MV-4-11 (cell line): ENCODE measurements around the gene OVCA2.

Experiments used
- DNase-seq: peaks from one replicate; lab custom pipeline; 2025; lab: John Stamatoyannopoulos, UW

OVCA2 gene

GRCh38 chr17:2013994-2014317 is 27.9 kb upstream of the OVCA2 start:
- no peak for DNase-seq

DNA sequence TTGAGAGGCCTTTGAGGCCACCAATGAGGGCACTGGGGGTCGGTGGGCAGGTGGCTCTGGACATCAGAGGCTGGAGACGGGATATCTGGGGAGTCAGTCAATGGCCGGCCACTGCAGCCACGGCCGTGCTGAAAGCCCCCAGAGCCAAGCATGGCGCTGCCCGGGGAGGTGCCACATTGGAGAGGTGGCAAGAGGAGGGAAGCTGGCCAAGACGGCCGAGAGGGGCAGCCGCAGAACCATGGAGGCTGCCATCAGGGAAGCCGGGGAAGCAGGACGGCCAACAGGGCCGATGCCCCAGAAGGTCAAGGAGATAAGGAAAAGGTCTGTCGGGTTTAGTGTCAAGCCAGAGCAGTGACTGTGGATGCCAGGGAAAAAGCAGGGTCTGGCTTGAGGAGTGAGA is 26.5 kb upstream of the OVCA2 start:
- no peak for DNase-seq

DNA sequence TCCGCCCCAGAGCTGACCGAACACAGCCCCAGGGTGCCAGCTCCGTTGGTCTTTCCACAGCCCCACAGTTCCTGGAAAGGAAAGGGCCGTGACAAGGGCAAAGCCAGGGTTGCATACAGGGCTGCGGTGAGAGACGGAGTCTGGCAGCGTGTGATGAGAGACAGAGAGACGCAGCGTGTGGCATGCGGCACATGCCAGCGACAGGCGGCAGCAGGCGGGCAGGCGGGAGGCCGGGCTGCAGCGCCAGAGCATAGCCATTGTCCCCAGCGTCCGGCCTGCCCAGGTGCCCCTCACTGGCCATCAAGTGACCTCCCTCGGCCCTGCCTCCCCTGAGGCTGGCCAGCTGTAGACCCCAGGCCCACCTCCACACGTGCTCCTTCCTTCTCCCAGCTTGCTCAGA is 25.3 kb upstream of the OVCA2 start:
- no peak for DNase-seq

DNA sequence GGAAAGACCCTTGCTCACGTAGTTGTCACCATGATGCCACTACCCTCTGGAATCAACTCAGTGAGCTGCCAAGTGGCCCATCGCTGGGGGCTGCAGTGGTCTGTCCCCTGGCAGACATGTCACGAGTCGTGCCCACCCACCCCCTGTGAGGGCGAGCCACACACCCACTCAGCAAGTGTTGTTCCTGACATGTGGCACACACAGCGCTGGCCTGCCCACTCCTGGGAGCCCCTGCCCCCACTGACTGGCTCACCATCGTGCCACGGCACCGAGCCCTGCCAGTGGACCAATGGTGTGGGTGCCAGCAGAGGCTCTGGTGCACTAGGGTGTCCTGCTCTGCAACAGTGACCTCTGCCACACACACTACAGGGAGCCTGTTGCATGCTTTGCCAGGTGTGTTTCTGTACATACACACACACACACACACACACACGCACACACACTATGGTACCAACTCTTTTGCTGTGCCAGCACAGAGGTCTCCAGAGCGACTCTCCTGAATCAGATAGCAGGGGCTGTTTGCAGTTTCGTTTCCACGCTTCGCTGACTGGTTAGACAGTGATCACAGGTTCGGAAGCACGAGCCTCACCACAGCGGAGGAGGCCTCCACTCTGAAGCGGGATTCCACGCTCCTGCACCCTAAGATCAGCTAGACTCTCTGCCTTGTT is 24.4 kb upstream of the OVCA2 start:
- DNase-seq: peak; percentile 15

DNA sequence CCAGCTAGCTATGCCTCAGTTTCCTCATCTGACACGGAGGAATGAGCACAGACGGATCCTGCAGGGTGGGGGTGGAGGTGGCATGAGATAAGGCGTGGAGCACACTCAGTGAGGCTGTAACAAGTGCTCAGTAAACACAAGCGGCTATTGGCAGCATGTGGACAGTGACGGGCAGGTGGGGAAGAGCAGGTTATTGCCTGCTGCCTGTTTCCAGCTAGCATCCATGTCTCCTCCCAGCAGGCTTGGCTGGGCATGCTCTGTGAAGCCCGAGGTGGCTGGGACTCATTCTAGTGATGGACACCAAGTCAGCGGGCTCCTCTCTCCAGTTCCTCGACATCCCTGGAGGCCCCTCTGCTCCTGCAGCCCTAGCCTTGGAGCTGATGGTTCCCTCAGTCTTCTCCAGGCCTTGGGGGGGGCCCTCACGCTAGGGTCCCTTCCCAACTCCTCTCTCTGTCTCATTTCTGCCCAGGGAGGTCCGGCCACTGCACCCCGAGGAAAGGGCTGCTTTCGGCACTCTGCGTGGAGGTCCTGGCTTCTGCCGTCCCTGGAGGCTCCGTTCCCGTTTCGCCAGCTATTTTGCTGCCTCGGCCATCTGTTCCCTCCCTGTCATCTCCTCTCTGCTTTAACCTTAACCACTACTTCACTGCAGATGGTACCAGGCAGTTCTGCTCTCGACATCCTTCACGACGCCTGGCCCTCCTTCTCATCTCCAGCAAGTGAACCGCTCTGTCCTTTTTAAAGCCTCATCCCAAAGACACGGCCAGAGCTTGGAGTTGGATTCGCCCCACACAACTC is 22.9 kb upstream of the OVCA2 start:
- no peak for DNase-seq

- no peak for DNase-seq
These were observed 22.1 kb upstream of the OVCA2 start for GRCh38 chr17:2019723-2020122.

- no peak for DNase-seq
These were observed 21.1 kb upstream of the OVCA2 start for GRCh38 chr17:2020721-2021120.

- no peak for DNase-seq
These were observed 19.1 kb upstream of the OVCA2 start for GRCh38 chr17:2022647-2023240.

DNA sequence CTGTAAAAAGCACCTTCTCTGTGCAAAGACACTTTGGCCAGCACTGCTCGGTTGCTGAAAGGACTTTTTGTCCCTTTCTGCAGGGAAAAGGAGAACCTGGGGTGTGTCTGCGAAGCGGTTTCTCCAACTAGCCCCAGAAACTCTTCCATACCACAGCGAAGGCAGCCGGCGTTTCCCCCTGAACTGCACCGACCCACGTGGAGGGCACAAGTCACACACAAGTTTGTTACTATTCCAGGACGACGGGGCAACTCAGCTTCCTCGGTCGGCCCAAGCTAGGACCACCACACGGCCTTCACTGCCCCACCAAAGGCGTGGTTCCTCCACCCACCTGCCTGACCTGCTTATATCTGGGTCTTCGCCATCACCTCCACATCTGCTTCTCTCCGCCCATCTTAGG is 18.6 kb upstream of the OVCA2 start:
- no peak for DNase-seq

- peak; percentile 61 for DNase-seq
These were observed 17.9 kb upstream of the OVCA2 start for GRCh38 chr17:2023692-2024571.

DNA sequence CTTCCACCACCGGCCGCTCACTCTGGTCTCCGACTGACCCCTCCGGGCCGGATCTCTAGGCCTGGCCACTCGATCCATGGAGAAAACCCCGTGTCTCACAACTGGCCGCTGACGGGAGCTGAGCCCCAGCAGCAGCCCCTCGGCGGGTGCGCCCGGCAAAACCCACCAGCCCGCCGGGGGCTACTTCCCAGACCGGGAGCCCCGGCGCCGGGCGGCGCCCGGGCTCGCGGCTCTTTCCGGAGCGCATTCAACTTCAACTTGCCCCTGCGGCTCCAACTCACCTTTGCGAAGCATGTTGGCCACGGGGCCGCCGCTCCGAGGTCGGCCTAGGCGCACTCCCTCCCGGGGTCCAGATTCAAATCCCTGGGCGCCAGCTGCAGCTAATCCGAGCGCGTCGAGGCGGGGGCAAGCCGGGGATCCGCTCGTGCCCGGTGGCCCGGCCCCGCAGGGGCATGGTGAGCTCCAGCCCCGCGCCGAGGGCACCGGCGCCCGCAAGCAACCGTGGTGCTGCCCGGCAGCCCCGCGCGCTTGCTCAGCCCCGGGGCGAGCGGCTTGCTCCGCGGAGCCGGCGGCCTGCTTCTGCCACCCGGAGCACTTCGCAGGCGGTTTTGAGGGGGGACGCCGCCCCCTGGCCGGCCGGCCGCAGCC is 17.1 kb upstream of the OVCA2 start:
- DNase-seq: no peak

DNA sequence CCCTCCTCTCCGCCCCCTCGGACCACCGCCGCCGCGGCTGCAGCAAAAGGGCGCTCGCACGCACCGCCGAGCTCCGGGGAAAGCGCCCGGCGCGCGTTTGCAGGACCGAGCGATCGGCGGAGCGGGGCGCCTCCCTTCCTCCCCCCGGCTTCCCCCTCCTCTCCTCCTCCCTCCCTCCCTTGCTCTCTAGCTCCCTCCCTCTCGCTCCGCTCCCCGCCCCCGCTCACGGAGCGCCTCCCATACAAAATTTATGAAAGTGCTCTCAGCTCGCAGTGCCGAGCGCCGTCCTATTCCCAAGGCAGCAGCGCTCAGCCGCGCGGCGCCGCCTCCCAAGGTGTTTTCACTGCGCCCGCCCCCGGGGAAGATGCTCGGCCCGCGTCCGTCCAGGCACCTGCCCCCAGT is 16.6 kb upstream of the OVCA2 start, which contains the start of gene RTN4RL1:
RTN4RL1 (minus strand) TSS at position 115 of the 402 bp plus-strand sequence. CDS start 469 bp downstream, outside the sequence.
- DNase-seq: peak; percentile 47

GRCh38 chr17:2025622-2026309 is 16.1 kb upstream of the OVCA2 start:
- peak; percentile 53 for DNase-seq

DNA sequence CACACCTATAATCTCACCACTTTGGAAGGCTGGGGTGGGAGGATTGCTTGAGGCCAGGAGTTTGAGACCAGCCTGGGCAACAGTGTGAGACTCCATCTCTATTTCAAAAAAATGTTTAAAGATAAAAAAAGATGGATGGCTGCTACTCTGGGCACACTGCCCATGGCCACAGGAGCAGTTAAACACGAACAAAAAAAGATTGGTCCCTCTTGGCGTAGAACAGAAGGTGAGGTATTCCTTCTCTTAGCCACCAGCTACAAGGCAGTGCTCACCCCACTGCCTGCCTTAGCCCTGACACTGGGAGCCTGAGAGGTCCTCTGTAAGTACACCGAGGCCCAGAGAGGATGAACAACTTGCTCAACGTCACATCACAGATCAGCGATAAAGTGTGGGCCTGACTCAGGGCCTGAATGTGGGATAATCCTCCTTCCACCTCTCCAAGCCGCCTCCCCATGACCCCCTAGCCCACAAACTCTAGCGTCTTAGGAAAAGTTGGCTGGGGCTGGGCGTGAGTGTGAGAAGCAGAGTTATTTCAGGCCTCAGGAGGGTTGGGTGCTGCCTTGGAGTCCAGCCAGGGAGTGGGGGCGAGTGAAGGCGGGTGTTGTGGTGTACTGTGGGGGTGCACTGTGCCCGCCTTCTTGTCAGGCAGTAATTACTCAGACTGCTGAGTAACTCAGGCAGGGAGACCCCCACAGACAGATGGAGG is 14.1 kb upstream of the OVCA2 start:
- no peak for DNase-seq

- no peak for DNase-seq
These were observed 13.6 kb upstream of the OVCA2 start for GRCh38 chr17:2028234-2028614.

GRCh38 chr17:2028737-2029136 is 13.1 kb upstream of the OVCA2 start:
- no peak for DNase-seq

DNA sequence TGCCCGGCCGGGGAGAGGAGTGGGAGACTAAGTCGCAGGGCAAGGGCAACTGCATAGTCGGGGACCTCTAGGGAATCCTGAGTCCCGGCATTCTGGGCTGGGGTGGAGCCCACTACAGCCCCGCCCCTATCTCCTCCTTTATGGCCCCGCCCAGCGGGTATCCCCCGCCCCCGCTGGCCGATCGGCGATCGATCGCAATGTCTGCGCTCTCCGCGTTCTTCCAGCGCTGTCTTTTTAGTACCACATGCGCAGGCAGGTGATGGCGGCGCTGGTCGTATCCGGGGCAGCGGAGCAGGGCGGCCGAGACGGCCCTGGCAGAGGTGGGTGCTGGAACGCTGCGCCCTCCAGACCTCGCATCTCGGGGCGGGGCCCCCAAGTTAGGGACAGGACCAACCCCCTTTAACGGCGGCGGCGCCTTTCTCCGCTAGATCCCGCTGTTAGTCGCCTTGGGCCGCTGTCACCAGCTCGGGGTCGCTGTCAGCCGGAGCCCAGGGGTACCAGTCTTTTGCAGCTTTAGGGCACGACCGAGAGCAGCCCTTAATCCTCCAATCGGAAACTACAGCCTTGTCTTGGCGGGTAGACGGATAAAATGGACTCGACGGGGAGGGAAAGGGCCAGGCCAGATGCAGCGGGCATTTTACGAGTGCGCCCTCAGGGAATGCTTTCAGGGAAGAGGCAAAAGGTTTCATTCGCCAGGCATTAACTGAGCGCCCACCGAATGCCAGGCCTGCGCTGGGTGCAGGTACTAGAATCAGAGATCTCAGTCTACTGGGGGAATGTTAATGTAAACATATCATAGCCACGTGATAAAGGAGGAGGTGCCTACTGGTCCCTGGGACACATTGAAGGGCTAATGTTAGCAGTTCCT is 11.7 kb upstream of the OVCA2 start, which contains the start of gene DPH1:
DPH1 (plus strand) TSS at position 243 of the 868 bp plus-strand sequence; CDS start at position 260, 17 bp downstream.
- DNase-seq: peak; percentile 90

DNA sequence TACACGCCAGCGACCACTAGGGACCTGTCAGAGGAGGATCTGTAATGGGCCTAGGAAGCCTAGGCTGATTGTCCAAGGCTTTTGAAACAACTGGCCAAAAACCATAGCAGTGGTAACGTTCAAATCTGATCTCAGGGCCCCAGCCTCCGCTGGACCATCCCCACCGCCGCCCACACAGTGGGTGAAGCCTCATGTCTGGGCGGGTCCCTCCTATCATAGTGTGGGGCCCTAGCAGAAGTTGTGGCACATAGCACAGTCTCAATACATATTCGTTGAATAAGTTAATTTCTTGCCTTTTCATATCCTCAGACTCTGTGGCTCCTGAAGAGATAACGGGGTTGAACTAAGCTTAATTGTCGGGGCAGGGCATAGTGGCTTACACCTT is 11.1 kb upstream of the OVCA2 start:
- no peak for DNase-seq

DNA sequence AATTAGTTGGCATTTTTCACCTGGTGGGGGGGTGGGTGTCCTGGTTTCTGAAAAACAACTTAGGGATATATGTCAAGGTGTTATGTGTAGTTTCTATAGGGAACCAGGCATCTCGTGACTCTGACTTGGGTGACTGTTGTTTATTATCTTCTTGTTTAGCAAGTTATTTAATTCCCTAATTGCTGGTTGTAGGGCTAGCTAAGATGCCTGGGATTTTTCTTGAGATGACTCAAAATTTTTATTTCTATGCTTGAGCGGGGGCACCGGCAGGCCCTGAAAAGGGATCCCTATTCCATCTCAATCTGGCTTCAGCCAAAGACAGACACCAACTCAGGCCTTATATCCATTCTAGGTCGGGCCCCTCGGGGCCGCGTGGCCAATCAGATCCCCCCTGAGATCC is 8.7 kb upstream of the OVCA2 start:
- no peak for DNase-seq
